Tibial nerve (tissue), 4 donors: ENCODE data around the gene AHRR. TPM values are rescaled to one million over a fixed set of nuclear protein-coding genes. Genes with fewer than 3 reads are reported as not detected.
"Not testable (repeated sequence)": the region's sequence is repeated elsewhere in the genome, so short reads cannot be mapped to it uniquely, and the experiment has no call there.

Source experiments
- DNase-seq, 2 donors: peaks; one replicate each; pipeline ENCODE4 v3.0.0-alpha.2; 2019; ENCODE audit warnings: low spot score in 2 of 2
- H3K27ac ChIP-seq, 4 donors: fragments of 200-600 bp; sonication (generic) in 3 of 4; one replicate each; pipeline ENCODE4 v1.5.1; 2017 to 2019; ENCODE audit warnings: mild to moderate bottlenecking in 1 of 4
- H3K27me3 ChIP-seq, 2 donors: fragments of 200-600 bp; sonication (generic) in 1 of 2; one replicate each; pipeline versions ENCODE4 v1.5.1 to v1.6.0; 2017 to 2019
- H3K36me3 ChIP-seq, 3 donors: fragments of 200-600 bp; sonication (generic); one replicate each; pipeline ENCODE4 v1.5.1; 2018 to 2019
- H3K4me1 ChIP-seq, 4 donors: fragments of 200-600 bp; sonication (generic) in 3 of 4; one replicate each; pipeline ENCODE4 v1.5.1; 2017 to 2019
- H3K4me3 ChIP-seq, 4 donors: fragments of 200-600 bp; sonication (generic) in 3 of 4; one replicate each; pipeline ENCODE4 v1.5.1; 2017 to 2019; ENCODE audit warnings: mild to moderate bottlenecking in 1 of 4, moderate library complexity in 1 of 4
- H3K9me3 ChIP-seq, 4 donors: fragments of 200-600 bp; sonication (generic) in 3 of 4; one replicate each; pipeline ENCODE4 v1.5.1; 2017 to 2019
- CTCF ChIP-seq, 5 experiments: fragments of 200-600 bp in 3 of 5; fragments of 450-650 bp in 2 of 5; sonication (generic) in 3 of 5; IDR thresholded peaks; one replicate each; pipeline ENCODE4 v1.5.1; 2016 to 2019; ENCODE audit warnings: antibody characterized with exemption in 5 of 5, mild to moderate bottlenecking in 3 of 5, moderate library complexity in 2 of 5
- EP300 ChIP-seq, 2 donors: sonication (generic); formaldehyde crosslinking; IDR thresholded peaks; one replicate each; pipeline ENCODE4 v1.6.1; 2017; ENCODE audit warnings: antibody characterized with exemption in 2 of 2, mild to moderate bottlenecking in 1 of 2
- POLR2A ChIP-seq, 2 donors: fragments of 450-650 bp; IDR thresholded peaks; one replicate each; pipeline ENCODE4 v1.6.1; 2017; ENCODE audit warnings: antibody characterized with exemption in 2 of 2, mild to moderate bottlenecking in 2 of 2, moderate library complexity in 2 of 2
- WGBS, 2 donors: methylation state at CpG; one replicate each; pipeline ENCODE4 v1.1.5; 2018; 5-methylcytosine and 5-hydroxymethylcytosine counted together
- total RNA-seq, 4 donors: library from RNA; depleted of rRNA; stranded (reverse); fragments of >200 nt; gene quantifications; one replicate each; pipeline ENCODE4 v1.1.0, GENCODE V29; 2016

The AHRR gene
- total RNA-seq, 4 donors from 2014 or later: 1.0 to 4.8 (median 1.2) TPM; not detected in 1

DNA sequence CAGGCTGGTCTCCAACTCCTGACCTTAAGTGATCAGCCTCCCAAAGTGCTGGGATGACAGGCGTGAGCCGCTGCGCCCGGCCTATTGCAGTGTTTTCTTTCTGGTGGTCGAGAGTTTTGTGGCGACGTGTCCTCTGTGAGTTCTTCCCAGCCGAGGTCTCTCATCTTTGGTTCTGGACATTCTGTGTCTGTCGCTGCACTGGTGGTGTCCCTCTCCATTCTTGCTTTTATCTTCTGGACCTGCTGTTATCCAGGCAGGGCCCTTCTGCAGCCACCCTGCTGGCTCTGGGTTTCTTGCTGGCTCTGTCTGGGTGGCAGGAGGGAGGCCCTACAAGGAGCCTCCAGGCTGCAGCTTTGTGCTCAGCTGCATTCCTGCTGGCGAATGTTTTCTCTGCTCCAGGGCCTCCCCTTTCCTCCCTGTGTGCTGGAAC is 72.3 kb downstream of the AHRR start:
- Histone ChIP-seq H3K27me3 (no peaks in the 10 kb centered on the region), H3K36me3 (no peaks in the 10 kb centered on the region), H3K4me3 (no peak overlapping the region), H3K4me1 (no peaks in the 10 kb centered on the region), H3K9me3 (no peaks in the 10 kb centered on the region), H3K27ac (no peak overlapping the region)
- no peak for TF ChIP-seq EP300 (IDR thresholded peaks at IDR 0.05)
- no peak for DNase-seq
- WGBS, 2 donors: 84 to 90% methylated on average over 10 of the region's 10 CpGs

GRCh38 chr5:394671-395155 is 73.2 kb downstream of the AHRR start:
- no peaks in the 10 kb centered on the region for H3K27me3 ChIP-seq
- H3K27ac ChIP-seq: no peak overlapping the region
- H3K4me1 ChIP-seq: peaks cover 0 to 6% (median 5%) of the 10 kb centered on the region in 4 donors
- DNase-seq: no peak
- no peak overlapping the region for H3K4me3 ChIP-seq
- no peaks in the 10 kb centered on the region for H3K9me3 ChIP-seq
- TF ChIP-seq EP300 (IDR thresholded peaks at IDR 0.05) (no peak), CTCF (IDR thresholded peaks at IDR 0.05) (no peak), POLR2A (IDR thresholded peaks at IDR 0.05) (no peak)
- H3K36me3 ChIP-seq: no peaks in the 10 kb centered on the region
- 77 to 91% methylated on average over 16 to 18 of the region's 18 CpGs for WGBS, 2 donors

DNA sequence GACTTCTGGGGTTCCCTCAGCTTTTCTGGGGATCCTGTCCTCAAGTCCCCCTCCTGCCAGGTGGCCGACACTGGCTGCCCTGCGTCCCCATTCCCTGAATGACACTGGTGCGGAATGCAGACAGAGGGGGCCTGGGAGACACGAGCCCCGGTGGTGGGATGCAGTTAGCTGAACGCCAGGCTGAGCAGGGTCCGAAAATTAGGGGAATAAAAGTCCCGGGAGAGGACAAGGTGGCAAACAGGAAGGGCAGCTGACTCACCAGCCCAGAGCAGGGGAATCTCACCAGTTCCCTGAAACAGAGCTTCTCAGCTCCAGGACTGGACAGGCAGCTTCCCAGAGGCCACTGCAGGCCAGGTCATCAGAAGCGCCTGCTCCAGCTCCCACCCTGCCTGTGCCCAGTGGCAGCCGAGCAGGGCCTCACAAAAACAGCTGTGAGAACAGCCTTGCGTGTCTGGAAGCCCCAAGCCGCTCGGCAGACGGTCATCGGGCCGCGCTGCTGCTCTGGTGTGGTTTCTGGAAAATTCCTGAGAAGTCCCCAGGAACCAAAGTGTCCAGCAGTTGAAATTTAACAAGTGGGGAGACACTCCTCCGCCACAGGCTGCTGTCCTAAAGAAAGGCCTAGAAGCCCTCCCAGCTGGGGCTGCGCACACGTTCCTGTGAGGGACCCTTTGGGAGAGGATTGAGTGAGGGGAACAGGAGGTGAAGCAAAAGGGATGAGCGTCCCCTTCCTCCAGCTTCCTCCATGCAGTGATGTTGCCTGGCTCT is 73.8 kb downstream of the AHRR start:
- no peak overlapping the region for H3K27ac ChIP-seq
- no peaks in the 10 kb centered on the region for H3K9me3 ChIP-seq
- no peak overlapping the region for H3K4me3 ChIP-seq
- H3K27me3 ChIP-seq: no peaks in the 10 kb centered on the region
- TF ChIP-seq EP300 (IDR thresholded peaks at IDR 0.05) (no peak), POLR2A (IDR thresholded peaks at IDR 0.05) (no peak), CTCF (IDR thresholded peaks at IDR 0.05) (no peak)
- 56 to 58% methylated on average over 17 to 21 of the region's 21 CpGs for WGBS, 2 donors
- H3K36me3 ChIP-seq: no peaks in the 10 kb centered on the region
- peaks cover 0 to 12% (median 11%) of the 10 kb centered on the region in 4 donors for H3K4me1 ChIP-seq
- DNase-seq: no peak

DNA sequence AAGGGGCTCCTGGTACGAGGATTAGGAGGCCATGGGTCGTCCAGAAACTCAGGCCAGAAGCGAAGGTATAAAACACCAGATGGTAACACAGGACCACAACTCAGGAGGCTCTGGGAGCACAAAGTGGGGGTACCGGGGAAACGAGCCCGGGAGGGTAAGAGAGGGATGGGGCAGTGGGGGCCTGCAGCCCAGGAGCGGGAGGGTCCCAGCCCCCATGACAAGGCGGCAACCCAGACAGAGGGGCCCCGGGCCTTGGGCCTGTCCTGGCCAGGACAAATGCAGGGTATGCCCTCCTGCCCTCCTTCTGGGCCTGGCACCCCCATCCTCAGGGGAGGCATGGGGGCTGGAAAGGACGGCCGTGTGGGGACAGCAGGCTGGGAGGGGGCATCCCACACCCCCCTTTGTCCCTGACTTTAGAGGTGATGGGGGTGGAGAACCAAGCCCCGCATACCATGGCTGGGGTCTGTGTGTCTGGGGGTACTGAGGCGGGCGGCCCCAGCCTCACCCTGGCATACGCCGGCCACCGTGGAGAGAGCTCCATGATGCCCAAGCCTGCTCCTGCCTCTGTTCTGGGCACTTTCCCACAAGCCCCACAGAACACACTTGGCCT is 74.5 kb downstream of the AHRR start:
- no peak overlapping the region for H3K27ac ChIP-seq
- DNase-seq: no peak
- no peaks in the 10 kb centered on the region for H3K9me3 ChIP-seq
- 83 to 93% methylated on average over 17 of the region's 17 CpGs for WGBS, 2 donors
- no peaks in the 10 kb centered on the region for H3K36me3 ChIP-seq
- H3K4me1 ChIP-seq: peaks cover 0 to 16% (median 14%) of the 10 kb centered on the region in 4 donors
- no peaks in the 10 kb centered on the region for H3K27me3 ChIP-seq
- TF ChIP-seq CTCF (IDR thresholded peaks at IDR 0.05): no peak
- no peak for TF ChIP-seq EP300 (IDR thresholded peaks at IDR 0.05)
- TF ChIP-seq POLR2A (IDR thresholded peaks at IDR 0.05): no peak
- H3K4me3 ChIP-seq: no peak overlapping the region

DNA sequence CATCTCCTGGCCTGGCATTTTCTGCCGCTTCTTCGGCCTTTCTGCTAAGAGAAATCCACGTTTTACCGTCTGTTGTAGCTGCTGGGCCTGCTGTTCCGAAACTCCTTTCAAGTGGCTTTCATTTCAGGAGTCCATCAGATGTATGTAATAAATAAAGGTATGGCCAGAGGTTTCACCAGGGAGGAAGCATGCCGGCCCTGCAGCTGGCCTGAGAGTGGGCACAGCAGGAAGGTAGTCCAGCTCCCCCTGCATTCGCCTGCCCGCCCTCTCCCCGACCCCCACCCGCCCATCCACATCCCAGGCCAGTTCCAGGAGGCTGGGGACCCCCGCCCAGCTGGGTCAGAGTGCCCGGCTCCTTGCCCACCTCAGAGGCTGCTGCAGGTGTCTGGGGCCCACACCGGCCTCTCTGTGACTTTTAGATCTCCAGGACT is 75.0 kb downstream of the AHRR start:
- no peaks in the 10 kb centered on the region for H3K27me3 ChIP-seq
- H3K4me3 ChIP-seq: no peak overlapping the region
- TF ChIP-seq POLR2A (IDR thresholded peaks at IDR 0.05) (no peak), EP300 (IDR thresholded peaks at IDR 0.05) (no peak), CTCF (IDR thresholded peaks at IDR 0.05) (no peak)
- DNase-seq: no peak
- H3K9me3 ChIP-seq: no peaks in the 10 kb centered on the region
- no peak overlapping the region for H3K27ac ChIP-seq
- H3K4me1 ChIP-seq: peaks cover 0 to 16% (median 14%) of the 10 kb centered on the region in 4 donors
- no peaks in the 10 kb centered on the region for H3K36me3 ChIP-seq
- 94 to 96% methylated on average over 13 of the region's 13 CpGs for WGBS, 2 donors

DNA sequence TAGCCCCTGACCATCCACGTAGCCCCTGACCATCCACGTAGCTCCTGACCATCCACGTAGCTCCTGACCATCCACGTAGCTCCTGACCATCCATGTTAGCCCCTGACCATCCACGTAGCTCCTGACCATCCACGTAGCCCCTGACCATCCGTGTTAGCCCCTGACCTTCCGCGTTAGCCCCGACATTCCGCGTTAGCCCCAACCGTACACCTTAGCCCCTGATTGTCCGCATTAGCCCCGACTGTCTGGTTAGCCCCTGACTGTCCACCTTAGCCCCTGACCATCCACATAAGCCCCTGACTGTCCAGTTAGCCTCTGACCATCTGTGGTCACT is 76.6 kb downstream of the AHRR start:
- not testable (repeated sequence) for H3K36me3 ChIP-seq, H3K27ac ChIP-seq, DNase-seq, H3K27me3 ChIP-seq, H3K4me3 ChIP-seq, H3K9me3 ChIP-seq
- WGBS, 2 donors: 96 to 98% methylated on average over 15 of the region's 15 CpGs
- peaks cover 0 to 16% (median 14%) of the 10 kb centered on the region in 4 donors for H3K4me1 ChIP-seq
